Measurements from ENCODE around the gene TSSK2. TPM values are rescaled to one million over a fixed set of nuclear protein-coding genes. Genes with fewer than 3 reads are reported as not detected.

TSSK2 gene
- polyA plus RNA-seq, 1 donor: not detected

- Histone ChIP-seq H3K27me3 (ENCODE audit: control insufficient read depth, insufficient read depth, low read length) (peaks cover 44% of the 10 kb centered on the region), H3K36me3 (ENCODE audit: control insufficient read depth, insufficient read depth, low read length) (peaks cover 4% of the 10 kb centered on the region), H3K27ac (ENCODE audit: low read length) (no peak overlapping the region), H3K9me3 (ENCODE audit: control insufficient read depth, low read depth, low read length) (peaks cover under 1% of the 10 kb centered on the region), H3K4me3 (ENCODE audit: low read length) (no peak overlapping the region), H3K4me1 (ENCODE audit: control insufficient read depth, insufficient read depth, low read length) (peaks cover 33% of the 10 kb centered on the region)
- DNase-seq: no peak
- WGBS (ENCODE audit: insufficient coverage, low lambda C conversion rate): no CpG with 5 or more reads among the region's 58 CpGs
Measured at GRCh38 chr22:19169002-19169946, 38.2 kb downstream of the TSSK2 start.

GRCh38 chr22:19169947-19170318 is 38.8 kb downstream of the TSSK2 start:
- peaks cover 40% of the 10 kb centered on the region for H3K4me1 ChIP-seq (ENCODE audit: control insufficient read depth, insufficient read depth, low read length)
- peaks cover 44% of the 10 kb centered on the region for H3K27me3 ChIP-seq (ENCODE audit: control insufficient read depth, insufficient read depth, low read length)
- no CpG with 5 or more reads among the region's 7 CpGs for WGBS (ENCODE audit: insufficient coverage, low lambda C conversion rate)
- no peak for DNase-seq
- no peak overlapping the region for H3K27ac ChIP-seq (ENCODE audit: low read length)
- peaks cover 8% of the 10 kb centered on the region for H3K36me3 ChIP-seq (ENCODE audit: control insufficient read depth, insufficient read depth, low read length)
- no peaks in the 10 kb centered on the region for H3K9me3 ChIP-seq (ENCODE audit: control insufficient read depth, low read depth, low read length)
- H3K4me3 ChIP-seq (ENCODE audit: low read length): no peak overlapping the region

- H3K4me1 ChIP-seq (ENCODE audit: control insufficient read depth, insufficient read depth, low read length): peaks cover 61% of the 10 kb centered on the region
- peak overlapping the region; percentile 98 for H3K4me3 ChIP-seq (ENCODE audit: low read length)
- H3K27ac ChIP-seq (ENCODE audit: low read length): peak overlapping the region; percentile 85
- DNase-seq: no peak
- peaks cover 32% of the 10 kb centered on the region for H3K27me3 ChIP-seq (ENCODE audit: control insufficient read depth, insufficient read depth, low read length)
- H3K9me3 ChIP-seq (ENCODE audit: control insufficient read depth, low read depth, low read length): no peaks in the 10 kb centered on the region
- WGBS (ENCODE audit: insufficient coverage, low lambda C conversion rate): no CpG with 5 or more reads among the region's 13 CpGs
- peaks cover 30% of the 10 kb centered on the region for H3K36me3 ChIP-seq (ENCODE audit: control insufficient read depth, insufficient read depth, low read length)
Measured at GRCh38 chr22:19172213-19173046, 41.3 kb downstream of the TSSK2 start.

GRCh38 chr22:19173047-19174035 is 42.2 kb downstream of the TSSK2 start:
- no peaks in the 10 kb centered on the region for H3K9me3 ChIP-seq (ENCODE audit: control insufficient read depth, low read depth, low read length)
- no peak overlapping the region for H3K27ac ChIP-seq (ENCODE audit: low read length)
- WGBS (ENCODE audit: insufficient coverage, low lambda C conversion rate): no CpG with 5 or more reads among the region's 19 CpGs
- H3K36me3 ChIP-seq (ENCODE audit: control insufficient read depth, insufficient read depth, low read length): peaks cover 30% of the 10 kb centered on the region
- peaks cover 23% of the 10 kb centered on the region for H3K27me3 ChIP-seq (ENCODE audit: control insufficient read depth, insufficient read depth, low read length)
- DNase-seq: no peak
- no peak overlapping the region for H3K4me3 ChIP-seq (ENCODE audit: low read length)
- H3K4me1 ChIP-seq (ENCODE audit: control insufficient read depth, insufficient read depth, low read length): peaks cover 61% of the 10 kb centered on the region

DNA sequence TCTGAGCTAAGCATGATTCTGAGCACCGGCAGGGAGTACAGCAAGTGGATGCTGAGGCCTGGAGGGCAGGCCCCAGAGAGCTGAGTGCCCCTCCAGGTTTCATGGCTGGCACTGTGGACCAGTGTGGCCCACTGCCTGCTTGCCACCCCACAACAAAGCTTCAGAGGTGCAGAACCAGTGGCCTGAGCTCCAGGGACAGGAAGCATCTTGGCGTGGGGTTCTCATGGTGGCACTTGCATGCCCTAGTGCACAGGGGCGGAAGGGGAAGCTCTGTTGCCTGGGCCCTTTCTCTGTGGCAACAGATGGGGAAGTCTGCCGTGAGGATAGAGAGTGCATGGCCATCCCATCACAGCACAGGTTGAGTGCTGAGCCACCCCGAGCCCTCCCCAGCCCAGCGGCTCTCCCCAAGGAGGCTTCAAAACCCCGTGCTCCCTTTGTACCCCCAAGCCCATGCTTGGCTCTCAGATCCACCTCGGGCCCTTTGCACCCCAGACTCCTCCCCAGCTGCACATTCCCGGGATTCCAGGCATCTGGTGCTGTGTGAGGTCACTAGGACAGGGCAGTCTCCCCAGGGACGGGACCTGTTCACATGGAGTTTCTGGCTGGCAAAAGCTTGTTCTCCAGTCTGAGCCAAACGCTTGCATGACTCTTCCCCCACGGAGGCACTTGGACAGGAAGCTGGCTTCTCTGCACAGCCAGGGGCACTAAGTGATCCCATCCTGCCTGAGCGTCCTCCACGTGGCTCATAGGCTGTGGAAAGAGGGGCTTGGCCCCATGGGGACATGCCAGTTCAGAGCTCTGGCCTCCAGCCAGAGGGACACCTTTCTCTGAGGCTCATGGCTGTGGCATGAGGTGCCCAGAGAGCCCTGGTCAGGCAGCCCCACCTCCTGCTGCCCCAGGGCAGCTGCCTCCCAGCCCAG is 43.3 kb downstream of the TSSK2 start:
- Histone ChIP-seq H3K27me3 (ENCODE audit: control insufficient read depth, insufficient read depth, low read length) (peaks cover 13% of the 10 kb centered on the region), H3K4me3 (ENCODE audit: low read length) (no peak overlapping the region), H3K9me3 (ENCODE audit: control insufficient read depth, low read depth, low read length) (no peaks in the 10 kb centered on the region), H3K4me1 (ENCODE audit: control insufficient read depth, insufficient read depth, low read length) (peaks cover 65% of the 10 kb centered on the region), H3K27ac (ENCODE audit: low read length) (peak overlapping the region; percentile 34), H3K36me3 (ENCODE audit: control insufficient read depth, insufficient read depth, low read length) (peaks cover 30% of the 10 kb centered on the region)
- WGBS (ENCODE audit: insufficient coverage, low lambda C conversion rate): no CpG with 5 or more reads among the region's 14 CpGs
- no peak for DNase-seq

DNA sequence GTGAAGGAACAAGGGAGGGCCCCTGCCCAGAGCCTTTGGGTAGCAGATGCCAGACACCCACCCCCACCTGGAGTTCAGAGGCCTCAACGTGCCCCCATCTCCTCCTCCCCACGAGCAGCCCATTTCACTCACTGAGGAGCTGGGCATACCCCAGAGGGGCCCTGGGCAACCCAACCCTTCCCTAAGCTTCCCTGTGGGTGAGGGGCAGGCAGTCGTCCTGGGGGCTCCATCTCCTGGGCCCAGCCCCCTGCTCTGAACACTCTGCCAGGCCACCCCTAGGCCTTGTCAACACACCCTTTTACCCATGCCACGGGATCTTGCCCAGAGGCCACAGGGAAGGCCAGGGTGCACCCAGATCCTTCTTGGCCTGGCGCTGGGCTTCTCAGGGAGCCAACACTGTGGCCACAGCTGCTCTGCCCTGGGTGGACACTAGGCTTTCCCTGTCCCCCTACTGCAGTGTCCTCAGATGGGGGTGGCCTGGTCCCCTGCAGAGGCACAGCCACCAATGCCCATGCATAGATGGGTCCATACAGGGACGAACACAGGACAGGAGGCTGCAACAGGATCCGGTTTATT is 44.0 kb downstream of the TSSK2 start:
- no peak for DNase-seq
- Histone ChIP-seq H3K27ac (ENCODE audit: low read length) (peak overlapping the region; percentile 34), H3K4me1 (ENCODE audit: control insufficient read depth, insufficient read depth, low read length) (peaks cover 63% of the 10 kb centered on the region), H3K27me3 (ENCODE audit: control insufficient read depth, insufficient read depth, low read length) (peaks cover 5% of the 10 kb centered on the region), H3K36me3 (ENCODE audit: control insufficient read depth, insufficient read depth, low read length) (peaks cover 30% of the 10 kb centered on the region), H3K9me3 (ENCODE audit: control insufficient read depth, low read depth, low read length) (no peaks in the 10 kb centered on the region), H3K4me3 (ENCODE audit: low read length) (no peak overlapping the region)
- WGBS (ENCODE audit: insufficient coverage, low lambda C conversion rate): no CpG with 5 or more reads among the region's 7 CpGs

- Histone ChIP-seq H3K4me1 (ENCODE audit: control insufficient read depth, insufficient read depth, low read length) (peaks cover 62% of the 10 kb centered on the region), H3K9me3 (ENCODE audit: control insufficient read depth, low read depth, low read length) (no peaks in the 10 kb centered on the region), H3K27ac (ENCODE audit: low read length) (no peak overlapping the region), H3K36me3 (ENCODE audit: control insufficient read depth, insufficient read depth, low read length) (peaks cover 30% of the 10 kb centered on the region), H3K4me3 (ENCODE audit: low read length) (no peak overlapping the region), H3K27me3 (ENCODE audit: control insufficient read depth, insufficient read depth, low read length) (no peaks in the 10 kb centered on the region)
- WGBS (ENCODE audit: insufficient coverage, low lambda C conversion rate): no CpG with 5 or more reads among the region's 21 CpGs
- DNase-seq: no peak
Measured at GRCh38 chr22:19175602-19176174, 44.6 kb downstream of the TSSK2 start.

- H3K36me3 ChIP-seq (ENCODE audit: control insufficient read depth, insufficient read depth, low read length): peaks cover 30% of the 10 kb centered on the region
- DNase-seq: peak in 1 of 2 donors; percentile 4
- H3K4me1 ChIP-seq (ENCODE audit: control insufficient read depth, insufficient read depth, low read length): peaks cover 59% of the 10 kb centered on the region
- no peaks in the 10 kb centered on the region for H3K27me3 ChIP-seq (ENCODE audit: control insufficient read depth, insufficient read depth, low read length)
- no peaks in the 10 kb centered on the region for H3K9me3 ChIP-seq (ENCODE audit: control insufficient read depth, low read depth, low read length)
- no peak overlapping the region for H3K27ac ChIP-seq (ENCODE audit: low read length)
- no CpG with 5 or more reads among the region's 12 CpGs for whole genome bisulfite sequencing (ENCODE audit: insufficient coverage, low lambda C conversion rate)
- H3K4me3 ChIP-seq (ENCODE audit: low read length): no peak overlapping the region
Measured at GRCh38 chr22:19176175-19176643, 45.1 kb downstream of the TSSK2 start.
